RWPE1 (cell line): Measurements from ENCODE around the gene GEMIN7.

Source experiments
- CTCF ChIA-PET: fragments of 350-600 bp; sonication (Branson Sonifier 250); formaldehyde crosslinking; extraction: SDS; loops from one replicate; lab custom pipeline; 2021; lab: Yijun Ruan, JAX
- POLR2A ChIA-PET: fragments of 400-600 bp; formaldehyde crosslinking; extraction: SDS; loops from one replicate; lab custom pipeline; 2020; ENCODE audit warnings: antibody characterized with exemption; ENCODE audit not compliant: low non-redundant PET; lab: Yijun Ruan, JAX
- DNase-seq: peaks from one replicate; pipeline ENCODE4 v3.0.0; 2012; ENCODE audit warnings: low spot score
- H3K27ac ChIP-seq: fragments of 450-650 bp; 2 replicates; pipeline ENCODE4 v1.5.1; 2017
- CTCF ChIP-seq: fragments of 450-650 bp; conservative IDR thresholded peaks from 2 replicates; pipeline ENCODE4 v1.5.1; 2017; ENCODE audit warnings: low read depth, mild to moderate bottlenecking

Gene GEMIN7

GRCh38 chr19:45068041-45068440 lies 11.0 kb upstream of the GEMIN7 start:
- TF ChIP-seq CTCF: no peak

GRCh38 chr19:45069056-45069455 lies 10.0 kb upstream of the GEMIN7 start:
- CTCF ChIA-PET: interaction anchor here (1.8 kb wide), 1 partner anchor 10 kb away, joined by 9 read pairs; no protein-coding TSS in a partner anchor
- peak; percentile 73 for DNase-seq
- H3K27ac ChIP-seq: peak overlapping the region; percentile 90
- TF ChIP-seq CTCF: no peak
- POLR2A ChIA-PET: interaction anchor here (0.6 kb wide), 1 partner anchor 14 kb away, joined by 10 read pairs; no protein-coding TSS in a partner anchor

More at GRCh38 chr19:45068041-45068440, 11.0 kb upstream of the GEMIN7 start:
- H3K27ac ChIP-seq: peak overlapping the region; percentile 90
- POLR2A ChIA-PET: interaction anchor here (0.6 kb wide), 1 partner anchor 27 kb away, joined by 3 read pairs; no protein-coding TSS in a partner anchor
- no peak for DNase-seq
- CTCF ChIA-PET: interaction anchor here (1.8 kb wide), 1 partner anchor 9 kb away, joined by 9 read pairs; no protein-coding TSS in a partner anchor

- peak overlapping the region; percentile 90 for H3K27ac ChIP-seq
- no peak for DNase-seq
- ChIA-PET POLR2A (no interaction called here), CTCF (interaction anchor here (0.7 to 1.3 kb wide), 2 partner anchors 11 to 12 kb away, joined by 3 to 4 read pairs; no protein-coding TSS in a partner anchor)
- no peak for TF ChIP-seq CTCF
These were observed 8.8 kb upstream of the GEMIN7 start for GRCh38 chr19:45070214-45070613.

GRCh38 chr19:45070861-45071544 lies 8.1 kb upstream of the GEMIN7 start:
- CTCF ChIA-PET: interaction anchor here (0.6 to 1.3 kb wide), 3 partner anchors 12 to 467 kb away, joined by 3 to 4 read pairs (median 4); no protein-coding TSS in a partner anchor

GRCh38 chr19:45071545-45071938 lies 7.5 kb upstream of the GEMIN7 start:
- no peak for TF ChIP-seq CTCF
- DNase-seq: no peak
- ChIA-PET CTCF (interaction anchor here (0.6 to 0.7 kb wide), 2 partner anchors 26 to 466 kb away, joined by 3 to 4 read pairs; no protein-coding TSS in a partner anchor), POLR2A (no interaction called here)
- H3K27ac ChIP-seq: peak overlapping the region; percentile 90

More at GRCh38 chr19:45070861-45071544, 8.1 kb upstream of the GEMIN7 start:
- peak; percentile 12 for DNase-seq
- H3K27ac ChIP-seq: peak overlapping the region; percentile 90
- POLR2A ChIA-PET: no interaction called here
- TF ChIP-seq CTCF: no peak

- peak overlapping the region; percentile 90 for H3K27ac ChIP-seq
- ChIA-PET POLR2A (no interaction called here), CTCF (interaction anchor here (0.6 to 0.7 kb wide), 3 partner anchors 13 to 465 kb away, joined by 3 to 4 read pairs (median 3); no protein-coding TSS in a partner anchor)
- no peak for DNase-seq
- TF ChIP-seq CTCF: no peak
These were observed 6.9 kb upstream of the GEMIN7 start for GRCh38 chr19:45071969-45072790.
